Activated T-cell treated with anti-CD3 and anti-CD28 coated beads, Interleukin-2, amount 50 U/mL, for 48 hours (primary cell): ENCODE data around the gene CNKSR1.
A peak's percentile ranks its signal among the peaks of the same experiment; 100 is the strongest.

ENCODE experiments used
- DNase-seq, 2 experiments: peaks; one replicate each; pipeline ENCODE4 v3.0.0-alpha.2; 2020

Gene CNKSR1, protein sequence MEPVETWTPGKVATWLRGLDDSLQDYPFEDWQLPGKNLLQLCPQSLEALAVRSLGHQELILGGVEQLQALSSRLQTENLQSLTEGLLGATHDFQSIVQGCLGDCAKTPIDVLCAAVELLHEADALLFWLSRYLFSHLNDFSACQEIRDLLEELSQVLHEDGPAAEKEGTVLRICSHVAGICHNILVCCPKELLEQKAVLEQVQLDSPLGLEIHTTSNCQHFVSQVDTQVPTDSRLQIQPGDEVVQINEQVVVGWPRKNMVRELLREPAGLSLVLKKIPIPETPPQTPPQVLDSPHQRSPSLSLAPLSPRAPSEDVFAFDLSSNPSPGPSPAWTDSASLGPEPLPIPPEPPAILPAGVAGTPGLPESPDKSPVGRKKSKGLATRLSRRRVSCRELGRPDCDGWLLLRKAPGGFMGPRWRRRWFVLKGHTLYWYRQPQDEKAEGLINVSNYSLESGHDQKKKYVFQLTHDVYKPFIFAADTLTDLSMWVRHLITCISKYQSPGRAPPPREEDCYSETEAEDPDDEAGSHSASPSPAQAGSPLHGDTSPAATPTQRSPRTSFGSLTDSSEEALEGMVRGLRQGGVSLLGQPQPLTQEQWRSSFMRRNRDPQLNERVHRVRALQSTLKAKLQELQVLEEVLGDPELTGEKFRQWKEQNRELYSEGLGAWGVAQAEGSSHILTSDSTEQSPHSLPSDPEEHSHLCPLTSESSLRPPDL

DNA sequence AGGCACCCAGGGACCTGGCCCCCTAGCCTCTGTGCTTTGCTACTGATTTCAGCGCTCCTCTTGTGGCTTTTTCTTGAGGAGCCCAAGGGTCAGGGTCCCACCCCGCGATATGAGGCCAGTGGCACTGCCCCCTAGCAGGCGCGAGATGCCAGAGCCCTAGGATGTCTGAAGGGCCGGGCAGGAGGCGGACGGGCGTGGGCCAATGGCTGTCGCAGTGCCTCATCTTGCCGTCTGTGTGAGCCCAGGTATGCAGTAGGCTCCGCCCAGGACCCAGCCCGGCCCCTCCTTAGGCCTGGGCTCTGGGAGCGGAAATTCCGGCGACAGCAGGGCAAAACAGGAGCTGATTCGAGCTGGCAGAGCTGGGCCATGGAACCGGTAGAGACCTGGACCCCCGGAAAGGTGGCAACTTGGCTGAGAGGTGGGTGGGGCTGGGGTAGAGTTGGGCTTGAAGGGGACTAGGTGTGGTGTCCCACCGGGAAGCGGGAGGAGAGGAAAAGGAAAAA is at the start of gene CNKSR1:
TSS of gene CNKSR1 (plus strand) at position 310 of the 503 bp plus-strand sequence. CDS start at position 367, 57 bp downstream.
- DNase-seq: no peak

DNA sequence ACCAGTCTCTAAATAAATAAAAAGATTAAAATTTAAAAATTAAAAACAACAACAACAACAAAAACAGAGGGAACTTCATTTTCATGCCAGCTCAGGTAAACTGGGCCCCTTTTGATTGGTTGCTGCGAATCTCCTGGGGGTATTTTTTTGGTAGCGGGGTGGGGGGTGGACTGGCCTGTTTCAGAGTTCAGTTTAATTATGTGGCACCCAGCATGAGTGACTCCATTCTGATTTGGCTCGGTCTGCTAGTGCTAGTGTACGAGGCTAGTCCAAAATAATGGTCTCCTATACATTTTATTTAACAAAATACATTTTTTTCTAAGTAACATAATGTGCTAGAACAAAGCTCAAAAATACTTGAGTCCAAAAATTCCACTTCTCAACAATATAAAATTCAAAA is 47.5 kb upstream of the CNKSR1 start:
- no peak for DNase-seq

DNA sequence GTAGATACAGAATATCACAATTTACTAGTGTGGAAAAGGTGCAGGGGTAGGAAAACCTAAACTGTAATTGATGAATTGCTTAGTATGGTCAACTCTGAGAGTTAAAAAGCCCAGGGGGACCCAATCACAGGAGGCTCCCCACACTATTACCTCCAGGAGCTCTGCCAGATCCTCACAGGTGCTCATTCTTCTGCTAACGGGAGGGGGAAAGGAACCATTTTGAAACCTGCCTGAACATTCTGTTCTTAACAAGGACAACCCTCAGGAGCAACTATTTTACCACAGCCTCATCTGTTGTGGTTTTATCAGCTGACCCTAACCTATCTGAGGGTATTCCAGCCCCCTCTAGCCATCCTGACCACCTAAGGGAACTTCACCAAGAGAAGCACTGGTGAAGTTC is 46.6 kb upstream of the CNKSR1 start:
- no peak for DNase-seq

DNA sequence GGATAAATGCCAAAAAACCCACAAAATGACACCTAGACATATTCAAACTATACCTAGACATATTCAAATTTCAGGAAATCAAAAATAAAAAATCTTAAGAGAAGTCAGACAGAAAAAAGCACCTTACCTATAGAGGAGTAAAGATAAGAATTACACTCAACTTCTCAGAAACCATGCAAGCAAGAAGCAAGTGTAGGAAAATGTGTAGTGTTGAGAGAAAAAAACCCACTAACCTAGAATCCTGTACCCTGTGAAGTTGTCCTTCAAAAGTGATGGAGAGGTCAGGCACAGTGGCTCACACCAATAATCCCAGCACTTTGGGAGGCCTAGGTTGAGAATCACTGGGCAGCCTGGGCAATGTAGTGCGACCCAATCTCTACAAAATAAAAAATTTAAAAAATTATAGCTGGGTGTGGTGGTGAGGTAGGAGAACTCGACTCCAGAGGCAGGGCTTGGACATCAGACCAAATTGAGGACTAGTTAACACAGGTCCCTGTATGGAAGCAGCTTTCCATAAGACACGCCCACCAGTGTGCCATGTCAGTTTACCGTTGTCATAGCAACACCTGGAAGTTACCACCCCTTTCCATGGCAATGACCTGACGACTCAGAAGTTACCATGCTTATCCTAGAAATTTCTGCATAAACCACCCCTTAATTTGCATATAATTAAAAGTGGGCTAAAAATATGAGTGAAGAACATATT is 45.0 kb upstream of the CNKSR1 start:
- DNase-seq: peak in 1 of 2 experiments; percentile 1

DNA sequence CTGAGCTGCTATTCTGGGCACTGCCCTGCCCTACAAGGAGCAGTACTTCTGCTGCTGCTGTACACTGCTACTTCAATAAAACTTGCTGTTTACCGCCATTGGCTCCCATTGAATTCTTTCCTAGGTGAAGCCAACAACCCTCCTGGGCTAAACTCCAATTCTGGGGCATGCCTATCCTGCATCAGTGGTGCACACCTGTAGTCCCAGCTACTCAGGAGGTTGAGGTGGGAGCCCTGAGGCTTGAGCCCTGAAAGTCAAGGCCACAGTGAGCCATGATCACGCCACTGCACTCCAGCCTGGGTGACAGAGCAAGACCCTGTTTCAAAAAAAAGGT is 44.5 kb upstream of the CNKSR1 start:
- DNase-seq: peak in 1 of 2 experiments; percentile 10

DNA sequence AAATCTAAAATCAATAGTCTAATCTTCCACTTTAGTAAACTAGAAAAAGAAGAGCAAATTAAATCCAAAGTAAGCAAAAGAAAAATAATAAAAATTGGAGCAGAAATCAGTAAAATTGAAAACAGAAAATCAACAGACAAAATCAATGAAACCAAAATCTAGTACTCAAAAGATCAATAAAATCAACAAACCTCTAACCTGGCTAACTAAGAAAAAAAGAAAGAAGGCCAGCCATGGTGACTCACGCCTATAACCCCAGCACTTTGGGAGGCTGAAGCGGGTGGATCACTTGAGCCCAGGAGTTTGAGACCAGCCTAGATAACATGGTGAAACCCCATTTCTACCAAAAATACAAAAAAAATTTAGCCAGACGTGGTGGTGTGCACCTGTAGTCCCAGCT is 42.8 kb upstream of the CNKSR1 start:
- peak in 1 of 2 experiments; percentile 1 for DNase-seq

DNA sequence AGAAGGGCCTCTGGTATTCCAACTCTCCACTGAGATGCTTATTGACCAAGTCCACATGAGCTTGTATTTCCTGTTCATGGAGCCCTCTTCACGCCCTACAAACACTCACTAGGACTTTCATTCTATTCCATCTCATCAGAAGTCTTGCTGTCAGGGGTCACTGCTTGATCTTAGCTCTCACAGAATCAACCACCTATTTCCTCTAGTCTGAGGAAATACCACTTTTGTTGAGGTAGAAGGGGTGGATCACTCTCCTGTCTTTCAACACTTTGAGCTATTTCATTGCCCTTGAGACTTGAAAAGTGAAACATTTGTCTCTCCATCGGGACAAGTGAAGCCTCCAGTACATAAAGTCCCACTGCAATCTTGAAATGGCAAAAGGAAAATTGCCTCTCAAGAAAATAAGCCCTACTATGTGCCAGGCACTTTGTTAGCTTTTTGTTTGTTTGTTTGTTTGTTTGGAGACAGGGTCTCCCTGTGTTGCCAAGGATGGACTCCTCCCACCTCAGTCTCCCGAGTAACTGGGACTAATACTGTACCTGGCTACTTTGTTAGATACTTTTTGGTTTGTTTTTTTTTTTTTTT is 38.2 kb upstream of the CNKSR1 start:
- DNase-seq: peak in 1 of 2 experiments; percentile 4

DNA sequence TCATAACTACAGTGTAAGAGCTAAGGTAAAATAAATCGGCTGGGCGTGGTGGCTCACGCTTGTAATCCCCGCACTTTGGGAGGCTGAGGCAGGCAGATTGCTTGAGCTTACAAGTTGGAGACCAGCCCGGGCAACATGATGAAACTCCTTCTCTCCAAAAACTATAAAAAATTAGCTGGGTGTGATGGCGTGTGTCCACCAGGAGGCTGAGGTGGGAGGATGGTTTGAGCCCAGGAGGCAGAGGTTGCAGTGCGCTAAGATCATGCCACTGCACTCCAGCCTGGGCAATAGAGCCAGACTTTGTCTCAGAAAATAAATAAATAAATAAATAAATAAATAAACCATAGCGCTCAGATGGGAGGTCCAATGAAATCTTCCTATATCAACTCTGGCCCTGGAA is 35.1 kb upstream of the CNKSR1 start:
- DNase-seq: peak; percentile 11

DNA sequence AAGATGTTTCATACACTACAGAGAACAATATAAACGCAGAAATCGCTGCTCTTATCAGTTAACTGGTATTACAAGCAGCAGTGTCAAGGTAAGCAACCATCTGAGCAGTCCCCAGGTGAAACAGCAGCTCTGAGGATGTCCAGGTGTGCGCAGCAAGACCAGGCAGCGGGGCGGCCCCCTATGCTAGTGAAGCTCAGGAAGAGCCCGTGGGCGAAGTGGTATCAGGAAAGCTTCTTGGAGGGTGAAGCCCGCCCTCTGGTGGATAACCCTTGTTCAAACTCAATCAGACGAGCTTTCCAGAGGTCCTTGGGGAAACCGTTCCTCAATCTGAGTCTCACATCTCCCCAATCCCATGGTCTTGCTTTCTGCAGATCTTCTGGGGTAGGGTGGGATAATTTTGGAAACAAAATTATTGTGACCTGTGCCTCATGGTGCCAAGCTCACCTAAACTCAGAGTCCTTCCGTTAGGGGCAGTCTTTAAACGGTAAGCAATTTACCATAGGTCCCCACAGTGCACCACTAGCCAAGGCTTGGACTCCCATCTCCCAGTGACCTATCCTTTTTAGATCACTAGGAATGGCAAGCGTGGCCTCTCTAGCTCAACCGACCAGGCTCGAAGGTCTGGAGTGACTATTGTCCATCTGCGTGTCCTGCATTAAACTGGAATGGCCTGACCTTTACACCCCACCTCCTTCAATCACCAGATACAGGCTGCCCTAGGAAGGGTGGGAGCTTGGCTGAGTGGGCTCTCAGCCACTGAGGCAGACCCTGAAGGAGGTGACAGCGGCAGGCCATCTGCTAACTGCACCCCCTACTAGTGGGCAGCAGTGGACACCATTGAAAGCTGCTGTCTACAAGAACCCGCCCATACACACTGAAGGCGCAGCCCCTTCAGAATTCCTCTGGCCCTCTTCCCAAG is 32.0 kb upstream of the CNKSR1 start:
- peak; percentile 80 to 84 for DNase-seq

DNA sequence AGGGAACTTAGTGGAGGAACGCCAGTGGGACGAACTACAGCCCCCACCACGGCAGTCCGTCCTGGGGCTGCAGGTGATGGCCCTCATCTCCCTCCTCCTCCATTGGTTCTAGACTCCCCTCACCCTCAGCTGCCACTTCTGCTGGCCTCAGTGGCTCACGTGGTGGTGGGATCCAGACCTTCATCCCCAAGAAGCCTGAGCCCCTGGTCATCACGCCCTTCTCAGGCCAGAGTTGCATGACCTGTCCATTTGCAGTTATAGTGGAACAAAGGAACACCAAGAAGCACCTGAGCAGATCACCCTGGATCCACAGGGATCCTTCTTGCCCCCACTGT is 31.4 kb upstream of the CNKSR1 start:
- DNase-seq: peak in 1 of 2 experiments; percentile 6

DNA sequence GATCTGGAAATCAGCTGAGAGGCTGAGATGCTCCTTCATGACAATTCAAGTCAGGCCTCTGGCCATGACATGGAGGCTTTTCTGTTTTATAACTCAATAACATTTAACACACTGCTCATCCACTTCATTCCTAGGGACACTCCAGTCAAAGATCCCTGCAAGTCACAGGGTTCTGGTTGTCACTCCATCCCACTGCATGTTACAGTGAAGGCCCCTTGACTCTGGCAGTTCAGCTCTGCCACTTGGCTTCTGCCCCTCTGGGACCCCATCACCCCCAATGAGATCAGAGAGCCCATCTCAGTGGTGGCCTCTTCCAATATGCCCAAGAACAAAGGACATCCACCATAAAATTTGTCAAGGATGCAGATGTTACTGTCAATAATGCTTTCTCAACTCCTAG is 28.4 kb upstream of the CNKSR1 start:
- peak; percentile 5 to 7 for DNase-seq

DNA sequence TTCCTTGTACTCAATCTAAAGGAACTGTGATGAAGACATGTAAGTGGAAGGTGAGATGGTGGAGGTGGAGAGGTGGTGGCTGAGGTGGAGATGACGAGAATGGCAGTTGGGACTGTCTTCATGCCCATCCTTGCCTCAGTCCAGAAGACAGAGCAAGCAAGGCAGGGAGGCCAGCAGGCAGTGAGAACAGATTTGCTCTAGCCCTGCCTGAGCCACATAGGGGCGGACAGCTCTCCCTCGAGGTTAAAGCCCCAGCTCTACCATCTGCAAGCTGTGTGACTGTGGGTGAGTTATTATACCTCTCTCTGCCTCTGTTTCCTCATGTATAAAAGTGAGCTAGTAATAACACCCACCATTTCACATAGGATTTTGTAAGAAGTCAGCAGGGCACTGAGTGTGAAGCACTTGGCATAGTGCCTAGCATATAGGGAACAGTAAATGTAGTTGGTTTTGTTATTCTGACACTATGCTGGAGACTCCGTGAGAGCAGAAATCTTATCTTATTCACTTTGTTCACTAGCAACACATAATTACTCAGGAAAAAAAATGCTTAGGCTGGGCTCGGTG is 23.2 kb upstream of the CNKSR1 start:
- no peak for DNase-seq

DNA sequence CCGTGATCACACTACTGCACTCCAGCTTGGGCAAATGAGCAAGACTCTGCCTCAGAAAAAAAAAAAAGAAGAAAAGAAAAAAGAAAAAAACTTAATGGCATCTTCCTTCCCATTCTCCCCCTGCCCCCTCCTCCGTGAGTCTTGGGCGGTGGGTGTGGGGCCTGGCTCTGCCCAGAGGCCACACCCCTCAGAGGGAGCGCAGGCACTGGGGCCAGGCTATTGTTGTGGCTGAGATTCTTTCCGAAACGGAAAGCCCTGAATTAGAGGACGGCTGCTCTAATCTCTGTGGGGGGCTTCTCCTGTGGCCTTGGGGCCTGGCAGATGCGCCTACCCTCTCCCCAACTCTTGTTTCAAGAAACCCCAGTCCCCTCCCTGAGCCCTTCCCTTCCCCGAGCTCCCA is 22.5 kb upstream of the CNKSR1 start:
- no peak for DNase-seq

DNA sequence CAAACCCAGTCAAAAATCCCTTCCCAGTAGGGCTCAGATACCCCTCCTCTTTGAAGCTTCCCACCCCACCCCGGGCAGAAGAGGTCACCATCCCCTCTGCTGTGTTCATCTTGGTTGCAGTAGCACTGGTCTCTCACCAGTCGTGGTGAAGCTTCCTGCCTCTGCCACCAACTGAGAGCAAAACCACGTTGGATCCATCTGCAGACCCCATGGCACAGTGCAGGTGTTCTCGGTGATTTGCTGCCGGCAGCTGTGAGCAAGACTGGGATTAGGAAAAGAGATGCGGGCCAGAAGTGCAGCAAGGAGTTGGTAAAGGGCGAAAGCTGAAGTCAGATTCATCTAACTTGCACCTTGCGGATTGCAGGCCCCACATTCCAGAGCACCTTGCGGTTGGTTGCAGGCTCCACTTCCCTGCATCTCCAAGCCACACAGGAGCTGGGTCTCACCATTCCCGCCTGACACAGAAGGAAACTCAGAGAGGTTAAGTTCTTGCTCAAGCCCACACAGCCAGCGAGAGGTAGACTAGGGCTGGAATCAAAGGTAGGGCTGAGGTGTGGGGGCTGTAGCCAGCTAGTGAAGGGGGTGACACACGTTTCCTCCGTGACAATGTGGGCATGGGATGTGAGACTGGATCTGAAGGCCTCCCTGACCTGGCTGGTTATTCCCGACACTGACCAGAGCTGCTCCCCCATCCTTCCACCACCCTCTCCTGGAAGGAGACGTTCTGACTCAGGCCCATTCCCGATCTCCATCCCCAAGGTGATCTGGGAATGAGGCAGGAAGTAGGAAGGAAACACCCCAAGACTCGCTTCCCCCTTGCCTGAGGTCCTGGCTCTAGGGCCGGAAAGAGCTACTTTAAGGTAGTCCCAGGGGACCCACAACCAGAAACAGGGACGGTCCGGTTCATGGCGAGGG is 21.7 kb upstream of the CNKSR1 start:
- DNase-seq: no peak

DNA sequence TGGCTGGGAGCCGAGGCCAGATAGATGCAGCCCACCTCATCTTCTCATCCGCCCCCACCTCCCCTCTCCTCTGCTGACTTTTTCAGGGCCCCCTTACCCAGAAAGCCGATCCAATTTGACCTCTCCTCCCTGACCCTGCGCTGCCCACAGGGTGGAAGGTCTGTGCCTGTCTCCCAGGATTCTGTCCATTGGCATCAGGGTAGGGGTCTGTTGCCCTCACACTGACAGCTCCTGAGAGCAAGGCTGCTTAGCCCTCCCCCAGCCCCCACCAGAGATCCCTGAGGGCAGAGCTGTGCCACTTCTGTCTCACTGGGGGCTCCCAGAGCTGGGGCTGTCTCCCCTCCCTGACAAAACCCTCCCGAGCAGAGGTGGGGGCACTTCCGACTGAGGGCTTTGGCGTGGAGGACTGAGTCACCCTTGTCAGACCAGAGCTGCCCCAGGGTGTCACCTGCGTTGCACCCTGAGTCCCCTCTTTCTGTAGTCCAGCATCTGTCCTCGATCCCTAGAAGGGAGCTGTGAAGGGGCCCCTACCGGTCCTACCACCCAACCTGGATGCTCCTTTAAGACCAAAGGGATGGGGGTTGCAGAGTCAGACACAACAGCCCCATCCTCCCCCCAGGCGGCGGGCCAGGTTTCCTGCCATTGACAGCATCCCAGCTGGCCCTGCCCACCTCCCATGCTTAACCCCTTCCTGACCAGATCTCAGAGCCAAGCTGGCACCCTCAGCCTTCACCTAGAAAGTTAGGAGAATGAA is 20.8 kb upstream of the CNKSR1 start:
- no peak for DNase-seq

DNA sequence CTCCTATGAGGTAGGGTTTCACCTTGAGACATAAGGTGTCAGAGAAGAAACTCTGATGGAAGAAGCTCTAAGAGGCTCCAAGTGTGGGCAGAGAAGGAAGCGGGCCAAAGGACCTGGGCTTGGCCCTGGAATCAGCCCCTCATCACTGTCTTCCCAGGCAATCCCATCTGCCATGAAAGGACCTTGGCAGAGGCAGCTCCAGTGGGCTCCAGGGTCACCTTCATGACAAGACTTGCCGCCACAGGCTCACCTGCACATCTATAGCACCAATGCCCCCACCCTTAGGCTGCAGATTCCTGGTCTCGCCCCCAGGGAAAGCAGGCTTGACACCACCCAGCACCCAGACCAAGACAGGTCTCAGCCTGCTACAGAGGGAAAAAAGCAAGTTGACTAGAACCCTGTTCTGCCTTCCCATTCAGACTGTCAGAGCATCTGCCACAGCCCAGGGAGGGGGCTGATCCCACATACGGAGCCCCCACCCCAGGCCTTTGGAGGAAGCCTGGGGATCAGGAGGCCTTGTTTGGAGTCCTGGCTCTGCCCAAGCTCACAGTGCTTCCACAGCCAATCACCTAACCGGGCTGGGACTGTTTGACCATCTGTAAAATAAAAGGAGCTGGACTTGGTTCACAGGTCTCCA is 18.9 kb upstream of the CNKSR1 start:
- no peak for DNase-seq

DNA sequence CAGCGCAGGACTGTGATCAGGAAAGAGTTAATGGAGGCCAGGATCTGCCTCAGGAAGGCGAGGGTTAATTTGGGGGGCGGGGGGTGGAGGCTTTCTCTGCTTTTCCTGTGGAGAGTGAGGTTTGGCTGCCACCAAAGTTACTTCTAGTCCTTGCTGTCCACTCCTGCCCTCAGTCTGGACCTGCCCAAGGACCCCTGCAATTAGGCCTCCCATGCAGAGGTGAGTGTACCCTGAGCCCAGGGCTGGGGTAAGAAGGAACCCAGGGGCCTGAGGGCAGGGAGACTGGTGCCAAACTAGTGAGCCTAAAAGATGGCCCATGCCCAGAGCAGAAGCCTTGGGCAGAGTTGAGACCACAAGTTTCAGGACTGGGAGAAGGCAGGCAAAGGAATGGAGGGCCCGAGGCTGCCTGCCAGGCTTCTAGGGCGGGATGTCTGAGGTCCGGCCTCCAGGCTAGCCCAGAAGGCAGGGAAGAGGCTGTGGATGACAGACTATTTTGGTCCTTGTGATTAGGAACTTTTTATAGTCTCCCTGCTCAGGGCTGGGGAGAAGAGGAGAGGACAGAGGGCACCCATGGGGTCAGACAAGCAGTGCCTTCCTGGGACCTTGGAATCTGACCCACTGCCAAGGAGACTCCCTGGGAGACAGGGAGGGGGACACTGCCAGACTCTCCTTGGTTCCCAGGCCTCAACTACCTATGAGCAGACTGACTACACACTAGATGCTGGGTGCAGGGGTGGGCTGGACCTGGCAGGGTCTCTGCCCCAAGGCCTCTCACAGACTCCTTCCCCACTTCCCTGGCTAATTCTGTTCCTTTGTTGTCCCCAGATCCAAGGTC is 18.2 kb upstream of the CNKSR1 start, which contains the start of gene FAM110D:
TSS of gene FAM110D (plus strand) at position 172 of the 835 bp plus-strand sequence. CDS start 2,213 bp downstream, outside the sequence.
- DNase-seq: no peak

DNA sequence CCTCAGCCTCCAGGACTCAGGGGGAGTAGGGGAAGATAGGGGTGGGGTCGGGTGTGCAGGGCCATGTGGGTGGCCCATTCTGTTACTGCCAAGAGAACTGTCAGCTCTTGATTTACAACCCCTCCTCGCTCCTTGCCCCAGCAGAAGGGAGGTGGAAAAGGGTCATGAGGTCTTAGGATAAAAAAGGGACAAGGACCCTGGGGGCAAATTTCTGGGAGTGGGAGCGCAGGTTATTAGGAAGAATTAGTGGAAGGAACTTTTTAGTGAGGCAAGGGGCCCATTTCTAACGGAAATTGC is 17.6 kb upstream of the CNKSR1 start:
- DNase-seq: no peak
